HepG2 (cell line): Measurements from ENCODE around the gene CCDC57. TPM values are rescaled to one million over a fixed set of nuclear protein-coding genes. Genes with fewer than 3 reads are reported as not detected.

Source experiments
- CEBPG ChIP-seq: IDR thresholded peaks from 2 replicates; pipeline ENCODE4 v1.6.1; 2016
- ESRRA ChIP-seq: sonication (generic); formaldehyde crosslinking; IDR thresholded peaks from 2 replicates; pipeline ENCODE4 v1.5.1; 2020; ENCODE audit warnings: mild to moderate bottlenecking, low read depth, missing genetic modification reagents
- GPN1 ChIP-seq: sonication (generic); formaldehyde crosslinking; IDR thresholded peaks from 2 replicates; pipeline ENCODE4 v1.5.1; 2020; ENCODE audit warnings: missing genetic modification reagents, borderline replicate concordance
- ISL2 ChIP-seq: sonication (generic); formaldehyde crosslinking; IDR thresholded peaks from 2 replicates; pipeline ENCODE4 v1.5.0; 2020; ENCODE audit warnings: missing genetic modification reagents
- KLF13 ChIP-seq: sonication (generic); formaldehyde crosslinking; IDR thresholded peaks from 2 replicates; pipeline ENCODE4 v1.4.0; 2020; ENCODE audit warnings: mild to moderate bottlenecking, missing genetic modification reagents
- SKI ChIP-seq: fragments of 450-650 bp; IDR thresholded peaks from one replicate; pipeline ENCODE4 v1.6.1; 2018; ENCODE audit warnings: mild to moderate bottlenecking; ENCODE audit not compliant: partially characterized antibody
- U2AF1 ChIP-seq: fragments of 200-400 bp; formaldehyde crosslinking; optimal IDR thresholded peaks from 2 replicates; pipeline ENCODE3; 2017; ENCODE audit warnings: mild to moderate bottlenecking, low read depth, low read length
- ZBTB3 ChIP-seq: sonication (generic); formaldehyde crosslinking; IDR thresholded peaks from 2 replicates; pipeline ENCODE4 v1.4.0; 2020; ENCODE audit warnings: low read depth, mild to moderate bottlenecking, moderate library complexity, missing genetic modification reagents, borderline replicate concordance
- ZBTB38 ChIP-seq: sonication (generic); formaldehyde crosslinking; IDR thresholded peaks from 2 replicates; pipeline ENCODE4 v1.5.1; 2020; ENCODE audit warnings: mild to moderate bottlenecking, missing genetic modification reagents
- ZBTB49 ChIP-seq: sonication (generic); formaldehyde crosslinking; IDR thresholded peaks from 2 replicates; pipeline ENCODE4 v1.4.0; 2020; ENCODE audit warnings: missing genetic modification reagents, borderline replicate concordance
- ZBTB8A ChIP-seq: sonication (generic); formaldehyde crosslinking; IDR thresholded peaks from 2 replicates; pipeline ENCODE4 v1.4.0; 2020; ENCODE audit warnings: mild to moderate bottlenecking, low read depth, missing genetic modification reagents, borderline replicate concordance
- ZNF253 ChIP-seq: sonication (generic); formaldehyde crosslinking; IDR thresholded peaks from 2 replicates; pipeline ENCODE4 v1.8.0; 2022; ENCODE audit warnings: mild to moderate bottlenecking, missing genetic modification reagents, borderline replicate concordance
- polyA plus RNA-seq, 8 experiments: library from polyadenylated mRNA; depleted of rRNA in 3 of 8; stranded (reverse) in 7 of 8; unstranded in 1 of 8; fragments of >200 nt; fragmentation: Illumina TruSeq in 4 of 8; extraction: Trizol in 4 of 8; gene quantifications; 2 replicates each; pipeline versions ENCODE4 v1.2.1 to v1.2.3, GENCODE V29; 2011 to 2016; ENCODE audit warnings: low read depth in 4 of 8, missing spikeins in 1 of 8, mixed read lengths in 1 of 8; ENCODE audit not compliant: insufficient read depth in 1 of 8
- total RNA-seq, 5 experiments: library from RNA; depleted of rRNA; stranded (reverse); fragments of >200 nt; fragmentation: Illumina TruSeq; extraction: Trizol; gene quantifications; 2 replicates each; pipeline ENCODE4 v1.2.3, GENCODE V29; 2016; ENCODE audit warnings: low read depth in 1 of 5
- TF ChIP-seq, protein P1 (sequence below), 2 experiments: fragments of 450-650 bp in 1 of 2; sonication (generic) in 1 of 2; formaldehyde crosslinking in 1 of 2; IDR thresholded peaks; 2 replicates each; pipeline versions ENCODE4 v1.6.1 to v1.8.0; 2016 to 2022; ENCODE audit warnings: antibody characterized with exemption in 1 of 2, mild to moderate bottlenecking in 1 of 2, missing genetic modification reagents in 1 of 2
- TF ChIP-seq, protein P2 (sequence below): sonication (generic); formaldehyde crosslinking; IDR thresholded peaks from 2 replicates; pipeline ENCODE4 v1.4.0; 2020; ENCODE audit warnings: missing genetic modification reagents

CCDC57 gene
- total and polyA plus RNA-seq, 2 of the 13 experiments (the other 11 are each of a cell fraction or from before 2014, with no cell fraction given): 59.3 to 59.9 TPM

- TF ChIP-seq, protein P1, sequence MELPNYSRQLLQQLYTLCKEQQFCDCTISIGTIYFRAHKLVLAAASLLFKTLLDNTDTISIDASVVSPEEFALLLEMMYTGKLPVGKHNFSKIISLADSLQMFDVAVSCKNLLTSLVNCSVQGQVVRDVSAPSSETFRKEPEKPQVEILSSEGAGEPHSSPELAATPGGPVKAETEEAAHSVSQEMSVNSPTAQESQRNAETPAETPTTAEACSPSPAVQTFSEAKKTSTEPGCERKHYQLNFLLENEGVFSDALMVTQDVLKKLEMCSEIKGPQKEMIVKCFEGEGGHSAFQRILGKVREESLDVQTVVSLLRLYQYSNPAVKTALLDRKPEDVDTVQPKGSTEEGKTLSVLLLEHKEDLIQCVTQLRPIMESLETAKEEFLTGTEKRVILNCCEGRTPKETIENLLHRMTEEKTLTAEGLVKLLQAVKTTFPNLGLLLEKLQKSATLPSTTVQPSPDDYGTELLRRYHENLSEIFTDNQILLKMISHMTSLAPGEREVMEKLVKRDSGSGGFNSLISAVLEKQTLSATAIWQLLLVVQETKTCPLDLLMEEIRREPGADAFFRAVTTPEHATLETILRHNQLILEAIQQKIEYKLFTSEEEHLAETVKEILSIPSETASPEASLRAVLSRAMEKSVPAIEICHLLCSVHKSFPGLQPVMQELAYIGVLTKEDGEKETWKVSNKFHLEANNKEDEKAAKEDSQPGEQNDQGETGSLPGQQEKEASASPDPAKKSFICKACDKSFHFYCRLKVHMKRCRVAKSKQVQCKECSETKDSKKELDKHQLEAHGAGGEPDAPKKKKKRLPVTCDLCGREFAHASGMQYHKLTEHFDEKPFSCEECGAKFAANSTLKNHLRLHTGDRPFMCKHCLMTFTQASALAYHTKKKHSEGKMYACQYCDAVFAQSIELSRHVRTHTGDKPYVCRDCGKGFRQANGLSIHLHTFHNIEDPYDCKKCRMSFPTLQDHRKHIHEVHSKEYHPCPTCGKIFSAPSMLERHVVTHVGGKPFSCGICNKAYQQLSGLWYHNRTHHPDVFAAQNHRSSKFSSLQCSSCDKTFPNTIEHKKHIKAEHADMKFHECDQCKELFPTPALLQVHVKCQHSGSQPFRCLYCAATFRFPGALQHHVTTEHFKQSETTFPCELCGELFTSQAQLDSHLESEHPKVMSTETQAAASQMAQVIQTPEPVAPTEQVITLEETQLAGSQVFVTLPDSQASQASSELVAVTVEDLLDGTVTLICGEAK (IDR thresholded peaks at IDR 0.05): no peak
- TF ChIP-seq, protein P1 (CRISPR knock-in tag; IDR thresholded peaks at IDR 0.05): peak; percentile 84; the same call in 1 of the 2 replicates
- TF ChIP-seq ZBTB49 (peak; percentile 89; the same call in 1 of the 2 replicates), ZBTB8A (peak; percentile 88), ZNF253 (CRISPR knock-in tag) (peak; percentile 93), SKI (peak; percentile 90), U2AF1 (peak; percentile 65), ISL2 (peak; percentile 87), ZBTB38 (peak; percentile 100), CEBPG (peak; percentile 13; the same call in 1 of the 2 replicates), ESRRA (CRISPR knock-in tag) (peak; percentile 91), ZBTB3 (CRISPR knock-in tag) (0 out of 2 replicates have a peak, but pooled peaks have one; percentile 84), GPN1 (CRISPR knock-in tag) (peak; percentile 26; the same call in 1 of the 2 replicates), KLF13 (CRISPR knock-in tag) (peak; percentile 77; the same call in 1 of the 2 replicates)
- TF ChIP-seq, protein P2, sequence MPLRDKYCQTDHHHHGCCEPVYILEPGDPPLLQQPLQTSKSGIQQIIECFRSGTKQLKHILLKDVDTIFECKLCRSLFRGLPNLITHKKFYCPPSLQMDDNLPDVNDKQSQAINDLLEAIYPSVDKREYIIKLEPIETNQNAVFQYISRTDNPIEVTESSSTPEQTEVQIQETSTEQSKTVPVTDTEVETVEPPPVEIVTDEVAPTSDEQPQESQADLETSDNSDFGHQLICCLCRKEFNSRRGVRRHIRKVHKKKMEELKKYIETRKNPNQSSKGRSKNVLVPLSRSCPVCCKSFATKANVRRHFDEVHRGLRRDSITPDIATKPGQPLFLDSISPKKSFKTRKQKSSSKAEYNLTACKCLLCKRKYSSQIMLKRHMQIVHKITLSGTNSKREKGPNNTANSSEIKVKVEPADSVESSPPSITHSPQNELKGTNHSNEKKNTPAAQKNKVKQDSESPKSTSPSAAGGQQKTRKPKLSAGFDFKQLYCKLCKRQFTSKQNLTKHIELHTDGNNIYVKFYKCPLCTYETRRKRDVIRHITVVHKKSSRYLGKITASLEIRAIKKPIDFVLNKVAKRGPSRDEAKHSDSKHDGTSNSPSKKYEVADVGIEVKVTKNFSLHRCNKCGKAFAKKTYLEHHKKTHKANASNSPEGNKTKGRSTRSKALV: peak; percentile 98
Observed at GRCh38 chr17:82236142-82236971, 23.7 kb upstream of the CCDC57 start (continued).
